WTC11 (cell line): Measurements from ENCODE around the gene PHAF1. TPM values are rescaled to one million over a fixed set of nuclear protein-coding genes. Genes with fewer than 3 reads are reported as not detected.

Experiments
- CREB1 ChIP-seq: sonication (generic); formaldehyde crosslinking; IDR thresholded peaks from 2 replicates; pipeline ENCODE4 v1.8.0; 2023; ENCODE audit warnings: mild to moderate bottlenecking, missing genetic modification reagents
- ERG ChIP-seq: fragments of 250-450 bp; sonication (Bioruptor Pico); IDR thresholded peaks from 2 replicates; pipeline ENCODE4 v1.8.0; 2021; ENCODE audit warnings: mild to moderate bottlenecking
- FOXJ3 ChIP-seq: sonication (generic); formaldehyde crosslinking; IDR thresholded peaks from 2 replicates; pipeline ENCODE4 v1.9.0; 2021; ENCODE audit warnings: missing genetic modification reagents, mild to moderate bottlenecking, borderline replicate concordance
- GRHL2 ChIP-seq: fragments of 250-450 bp; sonication (Bioruptor Pico); IDR thresholded peaks from 2 replicates; pipeline ENCODE4 v1.8.0; 2022; ENCODE audit warnings: mild to moderate bottlenecking, moderate library complexity; ENCODE audit not compliant: insufficient replicate concordance, severe bottlenecking
- GTF2I ChIP-seq: fragments of 250-450 bp; sonication (Bioruptor Pico); conservative IDR thresholded peaks from 2 replicates; pipeline ENCODE4 v1.4.0; 2021; ENCODE audit warnings: mild to moderate bottlenecking
- HMGA2 ChIP-seq: fragments of 250-450 bp; sonication (Bioruptor Pico); IDR thresholded peaks from 2 replicates; pipeline ENCODE4 v1.4.0; 2021; ENCODE audit warnings: mild to moderate bottlenecking, moderate library complexity
- IRF2 ChIP-seq: sonication (generic); formaldehyde crosslinking; IDR thresholded peaks from 2 replicates; pipeline ENCODE4 v1.8.0; 2022; ENCODE audit warnings: low read depth, missing genetic modification reagents, borderline replicate concordance
- MAX ChIP-seq: sonication (generic); formaldehyde crosslinking; IDR thresholded peaks from 2 replicates; pipeline ENCODE4 v1.8.0; 2022; ENCODE audit warnings: mild to moderate bottlenecking, missing genetic modification reagents
- NFE2L1 ChIP-seq: sonication (generic); formaldehyde crosslinking; IDR thresholded peaks from 2 replicates; pipeline ENCODE4 v1.8.1; 2023; ENCODE audit warnings: missing genetic modification reagents
- NR2C2 ChIP-seq: sonication (generic); formaldehyde crosslinking; IDR thresholded peaks from 2 replicates; pipeline ENCODE4 v1.8.0; 2022; ENCODE audit warnings: mild to moderate bottlenecking, missing genetic modification reagents
- PREB ChIP-seq: sonication (generic); formaldehyde crosslinking; IDR thresholded peaks from 2 replicates; pipeline ENCODE4 v1.8.1; 2022; ENCODE audit warnings: mild to moderate bottlenecking, missing genetic modification reagents, moderate library complexity, borderline replicate concordance
- ZMAT4 ChIP-seq: fragments of 250-450 bp; sonication (Bioruptor Pico); IDR thresholded peaks from 2 replicates; pipeline ENCODE4 v1.9.0; 2021; ENCODE audit warnings: mild to moderate bottlenecking
- ZNF232 ChIP-seq: sonication (generic); formaldehyde crosslinking; IDR thresholded peaks from 2 replicates; pipeline ENCODE4 v1.8.0; 2022; ENCODE audit warnings: mild to moderate bottlenecking, missing genetic modification reagents
- ZNF263 ChIP-seq: sonication (generic); formaldehyde crosslinking; IDR thresholded peaks from 2 replicates; pipeline ENCODE4 v1.8.1; 2022; ENCODE audit warnings: low read depth, mild to moderate bottlenecking, moderate library complexity, missing genetic modification reagents
- ZNF416 ChIP-seq: fragments of 250-450 bp; sonication (Bioruptor Pico); IDR thresholded peaks from 2 replicates; pipeline ENCODE4 v1.9.0; 2021; ENCODE audit warnings: mild to moderate bottlenecking, inconsistent platforms
- ZNF512 ChIP-seq: sonication (generic); formaldehyde crosslinking; IDR thresholded peaks from 2 replicates; pipeline ENCODE4 v1.8.1; 2022; ENCODE audit warnings: missing genetic modification reagents, borderline replicate concordance
- total RNA-seq: library from RNA; stranded (reverse); gene quantifications from 3 replicates; pipeline ENCODE4 v1.2.3, GENCODE V29; 2021
- TF ChIP-seq, protein P1 (sequence below): sonication (generic); formaldehyde crosslinking; IDR thresholded peaks from 2 replicates; pipeline ENCODE4 v1.8.1; 2022; ENCODE audit warnings: mild to moderate bottlenecking, moderate library complexity, missing genetic modification reagents
- TF ChIP-seq, protein P2 (sequence below): fragments of 200-600 bp; IDR thresholded peaks from 2 replicates; pipeline ENCODE4 v1.8.0; 2022; ENCODE audit warnings: antibody characterized with exemption
- TF ChIP-seq, protein P3 (sequence below): sonication (generic); formaldehyde crosslinking; IDR thresholded peaks from 2 replicates; pipeline ENCODE4 v1.8.1; 2023; ENCODE audit warnings: mild to moderate bottlenecking, missing genetic modification reagents
- TF ChIP-seq, protein P4 (sequence below): sonication (generic); formaldehyde crosslinking; conservative IDR thresholded peaks from 2 replicates; pipeline ENCODE4 v1.8.1; 2023; ENCODE audit warnings: mild to moderate bottlenecking, low read depth, missing genetic modification reagents, moderate library complexity
- TF ChIP-seq, protein P5 (sequence below): fragments of 250-450 bp; sonication (Bioruptor Pico); IDR thresholded peaks from 2 replicates; pipeline ENCODE4 v1.9.0; 2021; ENCODE audit warnings: mild to moderate bottlenecking
- TF ChIP-seq, protein P6 (sequence below): sonication (generic); formaldehyde crosslinking; IDR thresholded peaks from 2 replicates; pipeline ENCODE4 v1.8.1; 2023; ENCODE audit warnings: mild to moderate bottlenecking, missing genetic modification reagents, moderate library complexity

Gene PHAF1
- total RNA-seq, 1 experiment from 2014 or later = 18.8 TPM

DNA sequence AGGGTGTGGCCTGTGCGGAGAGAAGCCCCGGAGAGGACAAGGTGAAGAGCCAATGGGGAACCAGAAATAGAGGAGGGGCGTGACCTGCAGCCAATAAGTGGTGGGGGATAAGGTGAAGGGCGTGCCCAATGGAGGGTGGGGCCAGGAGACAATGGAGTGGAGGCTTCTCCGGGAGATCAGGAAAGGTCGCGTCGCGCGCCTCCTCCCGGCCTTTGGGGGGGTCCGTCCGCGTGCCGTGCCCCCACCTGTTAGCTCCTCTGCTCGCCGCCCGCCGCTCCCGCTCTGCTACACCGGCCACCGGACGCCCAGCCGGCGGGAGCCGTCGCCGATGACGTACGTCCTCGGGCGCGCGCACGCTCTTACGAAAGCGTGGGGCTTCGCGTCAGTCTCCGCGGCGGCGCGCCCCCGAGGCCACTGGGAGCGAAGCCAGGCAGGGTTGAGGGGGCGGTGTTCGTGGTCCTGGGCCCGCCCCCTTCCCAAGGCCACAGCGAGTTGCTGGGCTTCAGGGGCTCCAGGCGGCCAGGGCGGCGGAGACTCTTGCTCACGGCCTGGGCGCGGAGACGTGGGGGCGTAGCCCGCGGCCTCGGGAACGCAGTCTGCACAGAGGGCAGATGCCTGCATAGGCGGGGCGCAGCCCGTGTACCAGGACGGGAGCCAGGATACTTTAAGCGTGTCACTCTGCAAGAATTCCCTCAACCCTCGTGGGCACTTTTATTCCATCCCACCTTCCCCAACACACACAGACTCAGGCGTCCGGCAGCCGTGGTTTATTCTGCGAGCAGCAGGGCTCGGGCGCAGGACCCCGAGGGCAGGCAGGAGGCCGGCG is 74.1 kb downstream of the PHAF1 start, which contains the start of gene MATCAP1 (continued):
- TF ChIP-seq, protein P1, sequence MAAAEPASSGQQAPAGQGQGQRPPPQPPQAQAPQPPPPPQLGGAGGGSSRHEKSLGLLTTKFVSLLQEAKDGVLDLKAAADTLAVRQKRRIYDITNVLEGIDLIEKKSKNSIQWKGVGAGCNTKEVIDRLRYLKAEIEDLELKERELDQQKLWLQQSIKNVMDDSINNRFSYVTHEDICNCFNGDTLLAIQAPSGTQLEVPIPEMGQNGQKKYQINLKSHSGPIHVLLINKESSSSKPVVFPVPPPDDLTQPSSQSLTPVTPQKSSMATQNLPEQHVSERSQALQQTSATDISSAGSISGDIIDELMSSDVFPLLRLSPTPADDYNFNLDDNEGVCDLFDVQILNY = peak; percentile 39; the same call in 1 of the 2 replicates
- TF ChIP-seq ERG (CRISPR knock-in tag) (no peak), HMGA2 (CRISPR knock-in tag) (no peak), ZNF416 (peak; percentile 73; the same call in 1 of the 2 replicates), ZNF512 (CRISPR knock-in tag) (no peak), PREB (no peak), NFE2L1 (CRISPR knock-in tag) (no peak), NR2C2 (CRISPR knock-in tag) (no peak), ZMAT4 (CRISPR knock-in tag) (no peak), GTF2I (CRISPR knock-in tag) (no peak), ZNF263 (CRISPR knock-in tag) (no peak), CREB1 (CRISPR knock-in tag) (no peak), ZNF232 (CRISPR knock-in tag) (no peak), MAX (CRISPR knock-in tag) (peak; percentile 77), FOXJ3 (CRISPR knock-in tag) (no peak), GRHL2 (CRISPR knock-in tag) (no peak), IRF2 (CRISPR knock-in tag) (no peak)
- TF ChIP-seq, protein P2, sequence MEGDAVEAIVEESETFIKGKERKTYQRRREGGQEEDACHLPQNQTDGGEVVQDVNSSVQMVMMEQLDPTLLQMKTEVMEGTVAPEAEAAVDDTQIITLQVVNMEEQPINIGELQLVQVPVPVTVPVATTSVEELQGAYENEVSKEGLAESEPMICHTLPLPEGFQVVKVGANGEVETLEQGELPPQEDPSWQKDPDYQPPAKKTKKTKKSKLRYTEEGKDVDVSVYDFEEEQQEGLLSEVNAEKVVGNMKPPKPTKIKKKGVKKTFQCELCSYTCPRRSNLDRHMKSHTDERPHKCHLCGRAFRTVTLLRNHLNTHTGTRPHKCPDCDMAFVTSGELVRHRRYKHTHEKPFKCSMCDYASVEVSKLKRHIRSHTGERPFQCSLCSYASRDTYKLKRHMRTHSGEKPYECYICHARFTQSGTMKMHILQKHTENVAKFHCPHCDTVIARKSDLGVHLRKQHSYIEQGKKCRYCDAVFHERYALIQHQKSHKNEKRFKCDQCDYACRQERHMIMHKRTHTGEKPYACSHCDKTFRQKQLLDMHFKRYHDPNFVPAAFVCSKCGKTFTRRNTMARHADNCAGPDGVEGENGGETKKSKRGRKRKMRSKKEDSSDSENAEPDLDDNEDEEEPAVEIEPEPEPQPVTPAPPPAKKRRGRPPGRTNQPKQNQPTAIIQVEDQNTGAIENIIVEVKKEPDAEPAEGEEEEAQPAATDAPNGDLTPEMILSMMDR = no peak
- TF ChIP-seq, protein P3, sequence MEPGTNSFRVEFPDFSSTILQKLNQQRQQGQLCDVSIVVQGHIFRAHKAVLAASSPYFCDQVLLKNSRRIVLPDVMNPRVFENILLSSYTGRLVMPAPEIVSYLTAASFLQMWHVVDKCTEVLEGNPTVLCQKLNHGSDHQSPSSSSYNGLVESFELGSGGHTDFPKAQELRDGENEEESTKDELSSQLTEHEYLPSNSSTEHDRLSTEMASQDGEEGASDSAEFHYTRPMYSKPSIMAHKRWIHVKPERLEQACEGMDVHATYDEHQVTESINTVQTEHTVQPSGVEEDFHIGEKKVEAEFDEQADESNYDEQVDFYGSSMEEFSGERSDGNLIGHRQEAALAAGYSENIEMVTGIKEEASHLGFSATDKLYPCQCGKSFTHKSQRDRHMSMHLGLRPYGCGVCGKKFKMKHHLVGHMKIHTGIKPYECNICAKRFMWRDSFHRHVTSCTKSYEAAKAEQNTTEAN = no peak
- TF ChIP-seq, protein P4, sequence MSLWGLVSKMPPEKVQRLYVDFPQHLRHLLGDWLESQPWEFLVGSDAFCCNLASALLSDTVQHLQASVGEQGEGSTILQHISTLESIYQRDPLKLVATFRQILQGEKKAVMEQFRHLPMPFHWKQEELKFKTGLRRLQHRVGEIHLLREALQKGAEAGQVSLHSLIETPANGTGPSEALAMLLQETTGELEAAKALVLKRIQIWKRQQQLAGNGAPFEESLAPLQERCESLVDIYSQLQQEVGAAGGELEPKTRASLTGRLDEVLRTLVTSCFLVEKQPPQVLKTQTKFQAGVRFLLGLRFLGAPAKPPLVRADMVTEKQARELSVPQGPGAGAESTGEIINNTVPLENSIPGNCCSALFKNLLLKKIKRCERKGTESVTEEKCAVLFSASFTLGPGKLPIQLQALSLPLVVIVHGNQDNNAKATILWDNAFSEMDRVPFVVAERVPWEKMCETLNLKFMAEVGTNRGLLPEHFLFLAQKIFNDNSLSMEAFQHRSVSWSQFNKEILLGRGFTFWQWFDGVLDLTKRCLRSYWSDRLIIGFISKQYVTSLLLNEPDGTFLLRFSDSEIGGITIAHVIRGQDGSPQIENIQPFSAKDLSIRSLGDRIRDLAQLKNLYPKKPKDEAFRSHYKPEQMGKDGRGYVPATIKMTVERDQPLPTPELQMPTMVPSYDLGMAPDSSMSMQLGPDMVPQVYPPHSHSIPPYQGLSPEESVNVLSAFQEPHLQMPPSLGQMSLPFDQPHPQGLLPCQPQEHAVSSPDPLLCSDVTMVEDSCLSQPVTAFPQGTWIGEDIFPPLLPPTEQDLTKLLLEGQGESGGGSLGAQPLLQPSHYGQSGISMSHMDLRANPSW (CRISPR knock-in tag) = no peak
- TF ChIP-seq, protein P5, sequence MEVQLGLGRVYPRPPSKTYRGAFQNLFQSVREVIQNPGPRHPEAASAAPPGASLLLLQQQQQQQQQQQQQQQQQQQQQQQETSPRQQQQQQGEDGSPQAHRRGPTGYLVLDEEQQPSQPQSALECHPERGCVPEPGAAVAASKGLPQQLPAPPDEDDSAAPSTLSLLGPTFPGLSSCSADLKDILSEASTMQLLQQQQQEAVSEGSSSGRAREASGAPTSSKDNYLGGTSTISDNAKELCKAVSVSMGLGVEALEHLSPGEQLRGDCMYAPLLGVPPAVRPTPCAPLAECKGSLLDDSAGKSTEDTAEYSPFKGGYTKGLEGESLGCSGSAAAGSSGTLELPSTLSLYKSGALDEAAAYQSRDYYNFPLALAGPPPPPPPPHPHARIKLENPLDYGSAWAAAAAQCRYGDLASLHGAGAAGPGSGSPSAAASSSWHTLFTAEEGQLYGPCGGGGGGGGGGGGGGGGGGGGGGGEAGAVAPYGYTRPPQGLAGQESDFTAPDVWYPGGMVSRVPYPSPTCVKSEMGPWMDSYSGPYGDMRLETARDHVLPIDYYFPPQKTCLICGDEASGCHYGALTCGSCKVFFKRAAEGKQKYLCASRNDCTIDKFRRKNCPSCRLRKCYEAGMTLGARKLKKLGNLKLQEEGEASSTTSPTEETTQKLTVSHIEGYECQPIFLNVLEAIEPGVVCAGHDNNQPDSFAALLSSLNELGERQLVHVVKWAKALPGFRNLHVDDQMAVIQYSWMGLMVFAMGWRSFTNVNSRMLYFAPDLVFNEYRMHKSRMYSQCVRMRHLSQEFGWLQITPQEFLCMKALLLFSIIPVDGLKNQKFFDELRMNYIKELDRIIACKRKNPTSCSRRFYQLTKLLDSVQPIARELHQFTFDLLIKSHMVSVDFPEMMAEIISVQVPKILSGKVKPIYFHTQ (CRISPR knock-in tag) = no peak
- TF ChIP-seq, protein P6, sequence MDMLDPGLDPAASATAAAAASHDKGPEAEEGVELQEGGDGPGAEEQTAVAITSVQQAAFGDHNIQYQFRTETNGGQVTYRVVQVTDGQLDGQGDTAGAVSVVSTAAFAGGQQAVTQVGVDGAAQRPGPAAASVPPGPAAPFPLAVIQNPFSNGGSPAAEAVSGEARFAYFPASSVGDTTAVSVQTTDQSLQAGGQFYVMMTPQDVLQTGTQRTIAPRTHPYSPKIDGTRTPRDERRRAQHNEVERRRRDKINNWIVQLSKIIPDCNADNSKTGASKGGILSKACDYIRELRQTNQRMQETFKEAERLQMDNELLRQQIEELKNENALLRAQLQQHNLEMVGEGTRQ (CRISPR knock-in tag) = 0 out of 2 replicates have a peak, but pooled peaks have one; percentile 31
